OCI-LY7 (cell line): ENCODE results near the gene PTCH1.
A peak's percentile ranks its signal among the peaks of the same experiment; 100 is the strongest.

Experiments
- EZH2phosphoT487 ChIP-seq: fragments of 200-600 bp; sonication (generic); IDR thresholded peaks from 2 replicates; pipeline ENCODE4 v1.6.1; 2018; ENCODE audit warnings: low read depth, borderline replicate concordance, mild to moderate bottlenecking, mixed run types, antibody characterized with exemption, low read length, moderate library complexity, mixed read lengths
- TF ChIP-seq, protein P1 (sequence below): fragments of 200-600 bp; sonication (generic); conservative IDR thresholded peaks from 2 replicates; pipeline ENCODE4 v1.5.1; 2014; ENCODE audit warnings: mild to moderate bottlenecking, antibody characterized with exemption, low read length, moderate library complexity, mixed read lengths

DNA sequence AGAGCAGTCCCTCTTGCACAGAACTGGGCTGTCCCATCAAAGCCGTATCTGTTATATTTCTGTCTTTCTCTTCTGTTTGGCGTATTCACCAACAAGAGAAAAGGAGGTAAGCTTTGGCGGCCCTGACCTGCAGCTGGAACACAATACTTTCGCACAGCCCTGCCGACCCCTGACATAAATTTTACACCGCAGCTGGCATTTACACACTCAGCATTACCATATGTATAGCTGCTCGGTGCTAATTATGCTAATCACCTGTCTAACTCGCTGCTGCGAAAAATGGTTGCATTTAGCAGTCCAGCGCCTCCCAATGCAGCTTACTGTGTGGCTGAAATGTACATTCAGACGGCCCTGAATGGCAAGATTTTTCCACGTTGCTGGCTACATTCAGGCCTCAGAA is 20.8 kb downstream of the PTCH1 start:
- TF ChIP-seq EZH2phosphoT487: no peak
- TF ChIP-seq, protein P1, sequence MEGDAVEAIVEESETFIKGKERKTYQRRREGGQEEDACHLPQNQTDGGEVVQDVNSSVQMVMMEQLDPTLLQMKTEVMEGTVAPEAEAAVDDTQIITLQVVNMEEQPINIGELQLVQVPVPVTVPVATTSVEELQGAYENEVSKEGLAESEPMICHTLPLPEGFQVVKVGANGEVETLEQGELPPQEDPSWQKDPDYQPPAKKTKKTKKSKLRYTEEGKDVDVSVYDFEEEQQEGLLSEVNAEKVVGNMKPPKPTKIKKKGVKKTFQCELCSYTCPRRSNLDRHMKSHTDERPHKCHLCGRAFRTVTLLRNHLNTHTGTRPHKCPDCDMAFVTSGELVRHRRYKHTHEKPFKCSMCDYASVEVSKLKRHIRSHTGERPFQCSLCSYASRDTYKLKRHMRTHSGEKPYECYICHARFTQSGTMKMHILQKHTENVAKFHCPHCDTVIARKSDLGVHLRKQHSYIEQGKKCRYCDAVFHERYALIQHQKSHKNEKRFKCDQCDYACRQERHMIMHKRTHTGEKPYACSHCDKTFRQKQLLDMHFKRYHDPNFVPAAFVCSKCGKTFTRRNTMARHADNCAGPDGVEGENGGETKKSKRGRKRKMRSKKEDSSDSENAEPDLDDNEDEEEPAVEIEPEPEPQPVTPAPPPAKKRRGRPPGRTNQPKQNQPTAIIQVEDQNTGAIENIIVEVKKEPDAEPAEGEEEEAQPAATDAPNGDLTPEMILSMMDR: peak; percentile 27; the same call in 1 of the 2 replicates
